ENCODE data around the gene THOP1.

The THOP1 gene

GRCh38 chr19:2785244-2785997 lies at the start of gene THOP1:
Gene THOP1, plus strand, starts transcription at chr19:2785503. Its CDS starts 160 bp downstream, at chr19:2785663.
- DNase-seq (ENCODE audit: low read depth in 2 of 2) = peak; percentile 95 to 99

GRCh38 chr19:2736550-2737190 lies 48.6 kb upstream of the THOP1 start:
- DNase-seq (ENCODE audit: low read depth in 2 of 2) = no peak

GRCh38 chr19:2739602-2740313 lies 45.5 kb upstream of the THOP1 start, which contains the start of gene SLC39A3:
Gene SLC39A3, minus strand, starts transcription at chr19:2740017. Its CDS starts 2,760 bp downstream, at chr19:2737257.
- peak; percentile 98 for DNase-seq (ENCODE audit: low read depth in 2 of 2)

DNA sequence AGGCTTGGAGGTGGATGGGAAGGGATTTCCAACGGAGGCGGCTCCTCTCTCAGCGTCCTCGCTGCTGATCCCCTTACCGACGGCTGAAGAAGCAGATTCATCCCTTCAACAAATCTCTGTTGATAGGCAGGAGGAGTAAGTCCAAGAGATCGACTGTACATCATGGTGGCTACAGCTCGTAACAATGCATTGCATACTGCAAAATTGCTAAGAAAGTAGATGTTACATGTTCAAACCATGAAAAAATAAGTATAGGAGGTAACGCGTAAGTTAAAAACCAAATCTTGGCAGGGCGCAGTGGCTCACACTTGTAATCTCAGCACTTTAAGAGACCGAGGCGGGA lies 45.0 kb upstream of the THOP1 start:
- no peak for DNase-seq (ENCODE audit: low read depth in 2 of 2)

- DNase-seq (ENCODE audit: low read depth in 2 of 2) = no peak
Observed at GRCh38 chr19:2743099-2743498, 42.2 kb upstream of the THOP1 start.

DNA sequence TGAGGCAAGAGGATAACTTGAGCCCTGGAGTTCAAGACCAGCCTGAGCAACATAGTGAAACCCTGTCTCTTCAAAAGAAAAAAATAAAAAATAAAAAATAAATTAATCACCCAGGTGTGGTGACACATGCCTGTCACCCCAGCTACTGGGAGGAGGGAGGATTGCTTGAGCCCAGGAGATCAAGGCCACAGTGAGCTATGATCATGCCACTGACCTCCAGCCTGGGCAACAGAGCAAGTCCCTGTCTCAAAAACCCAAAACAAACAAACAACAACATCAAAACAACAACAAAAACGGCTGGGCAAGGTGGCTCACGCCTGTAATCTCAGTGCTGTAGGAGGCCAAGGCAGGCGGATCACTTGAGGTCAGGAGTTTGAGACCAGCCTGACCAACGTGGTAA lies 41.2 kb upstream of the THOP1 start:
- no peak for DNase-seq (ENCODE audit: low read depth in 2 of 2)

GRCh38 chr19:2747349-2747748 lies 38.0 kb upstream of the THOP1 start:
- DNase-seq (ENCODE audit: low read depth in 2 of 2) = no peak

GRCh38 chr19:2750808-2751437 lies 34.4 kb upstream of the THOP1 start:
- no peak for DNase-seq (ENCODE audit: low read depth in 2 of 2)

DNA sequence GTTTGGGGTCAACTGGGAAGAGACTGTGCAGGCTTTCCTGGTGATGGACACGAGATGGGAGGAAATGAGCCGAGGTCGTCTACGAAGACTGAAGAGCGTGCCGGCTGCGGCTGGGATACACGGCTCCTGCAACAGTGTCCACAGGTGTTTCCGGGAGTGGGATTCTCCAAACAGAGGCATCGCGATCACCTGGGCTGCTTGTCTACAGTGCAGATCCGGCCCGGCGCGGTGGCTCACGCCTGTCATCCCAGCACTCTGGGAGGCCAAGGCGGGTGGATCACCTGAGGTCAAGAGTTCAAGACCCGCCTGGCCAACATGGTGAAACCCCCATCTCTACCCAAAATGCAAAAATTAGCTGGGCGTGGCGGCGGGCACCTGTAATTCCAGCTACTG lies 33.9 kb upstream of the THOP1 start:
- no peak for DNase-seq (ENCODE audit: low read depth in 2 of 2)

- DNase-seq (ENCODE audit: low read depth in 2 of 2) = no peak
Observed at GRCh38 chr19:2754659-2755447, 30.4 kb upstream of the THOP1 start.

DNA sequence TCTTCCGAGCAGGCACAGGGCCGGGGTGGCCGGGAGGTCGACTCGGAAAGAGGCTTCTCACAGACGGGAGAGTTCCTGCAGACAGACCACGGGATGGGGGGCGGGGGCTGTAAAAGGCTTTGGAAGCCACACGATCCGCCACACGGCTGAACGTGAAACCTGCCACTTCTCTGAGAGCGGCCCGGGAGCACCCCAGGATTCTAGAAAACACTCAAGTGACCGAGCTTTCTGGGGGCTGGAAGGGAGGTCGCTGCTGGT lies 29.9 kb upstream of the THOP1 start:
- no peak for DNase-seq (ENCODE audit: low read depth in 2 of 2)

DNA sequence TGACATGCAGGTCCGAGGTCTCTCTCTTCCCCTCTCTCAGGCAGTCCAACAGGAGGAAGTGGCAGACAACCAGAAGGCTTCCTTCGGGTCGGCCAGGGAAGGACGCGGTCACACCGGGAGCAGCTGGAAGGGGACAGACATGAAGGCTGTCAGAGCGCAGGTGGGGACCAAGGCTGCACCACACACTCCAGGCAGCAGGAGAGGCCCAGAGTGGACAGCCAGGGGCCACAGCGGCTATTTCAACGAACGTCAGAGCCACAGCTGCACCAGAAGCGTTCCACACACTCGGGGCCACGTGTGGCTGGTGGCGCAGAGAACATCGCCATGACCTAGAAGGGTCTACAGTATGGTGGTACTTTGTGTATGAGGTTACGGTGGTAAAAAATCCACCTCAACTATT lies 29.5 kb upstream of the THOP1 start:
- DNase-seq (ENCODE audit: low read depth in 2 of 2) = no peak

DNA sequence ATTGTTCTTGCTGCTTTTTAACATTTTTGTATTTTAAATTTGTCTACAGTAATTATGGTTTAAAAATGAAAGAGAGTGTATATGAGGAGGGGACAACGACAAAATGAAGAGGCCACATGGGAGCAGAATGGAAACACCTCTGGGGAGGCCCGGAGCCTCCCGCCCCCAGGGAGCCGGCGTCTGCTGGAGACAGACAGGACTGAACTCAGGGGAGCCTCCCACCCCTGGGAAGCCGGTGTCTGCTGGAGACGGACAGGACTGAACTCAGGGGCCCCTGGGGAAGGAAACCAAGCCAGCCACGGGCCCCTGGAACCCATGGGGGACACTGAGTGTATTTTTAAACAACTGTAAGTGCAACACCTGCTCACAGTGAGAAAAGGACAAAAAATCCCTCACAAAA lies 28.8 kb upstream of the THOP1 start:
- DNase-seq (ENCODE audit: low read depth in 2 of 2) = no peak

DNA sequence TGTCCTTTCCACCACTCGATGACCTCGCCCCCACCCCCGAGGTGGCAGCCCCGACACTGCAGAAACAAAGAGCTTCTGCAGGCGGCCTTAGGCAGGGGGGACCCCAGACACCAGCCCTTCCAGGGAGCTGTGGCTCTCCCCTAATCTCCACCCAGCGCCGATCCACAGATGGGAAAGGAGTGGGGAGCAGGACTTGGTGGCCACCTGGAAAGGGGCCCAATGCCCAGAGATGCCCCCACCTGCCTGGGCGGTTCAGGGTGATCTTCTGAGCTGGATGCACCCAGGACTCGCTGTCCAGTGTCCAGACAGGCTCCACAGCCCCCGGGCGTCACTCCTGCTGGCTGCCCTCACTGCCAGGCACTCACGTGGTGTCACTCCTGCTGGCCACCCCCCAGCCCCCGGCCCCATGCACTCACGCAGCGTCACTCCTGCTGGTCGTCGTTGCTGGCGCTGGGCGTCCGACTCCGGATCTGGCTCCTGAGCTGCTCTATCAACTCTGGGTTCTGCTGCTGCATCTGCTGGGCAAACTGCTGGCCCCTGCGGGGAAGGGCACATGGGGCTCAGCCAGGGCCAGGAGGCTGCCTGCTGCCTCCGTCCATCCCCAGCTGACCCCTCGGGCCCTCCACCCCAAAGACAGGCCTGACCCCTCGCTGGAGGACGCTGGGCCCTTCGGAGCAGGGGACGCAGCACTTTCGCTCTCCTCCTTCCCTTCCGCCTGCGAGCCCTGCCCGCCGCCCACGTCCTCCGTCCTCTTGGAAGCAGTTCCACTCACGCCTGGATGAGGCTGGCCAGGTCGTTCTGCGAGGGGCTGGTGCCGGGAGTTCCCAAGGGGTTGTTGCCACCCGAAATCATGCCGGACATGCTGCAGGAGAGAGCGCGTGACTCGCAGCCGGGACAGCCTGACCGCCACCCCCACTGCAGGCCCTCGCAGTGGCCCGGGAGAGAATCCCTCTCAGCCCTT lies 28.1 kb upstream of the THOP1 start:
- no peak for DNase-seq (ENCODE audit: low read depth in 2 of 2)

DNA sequence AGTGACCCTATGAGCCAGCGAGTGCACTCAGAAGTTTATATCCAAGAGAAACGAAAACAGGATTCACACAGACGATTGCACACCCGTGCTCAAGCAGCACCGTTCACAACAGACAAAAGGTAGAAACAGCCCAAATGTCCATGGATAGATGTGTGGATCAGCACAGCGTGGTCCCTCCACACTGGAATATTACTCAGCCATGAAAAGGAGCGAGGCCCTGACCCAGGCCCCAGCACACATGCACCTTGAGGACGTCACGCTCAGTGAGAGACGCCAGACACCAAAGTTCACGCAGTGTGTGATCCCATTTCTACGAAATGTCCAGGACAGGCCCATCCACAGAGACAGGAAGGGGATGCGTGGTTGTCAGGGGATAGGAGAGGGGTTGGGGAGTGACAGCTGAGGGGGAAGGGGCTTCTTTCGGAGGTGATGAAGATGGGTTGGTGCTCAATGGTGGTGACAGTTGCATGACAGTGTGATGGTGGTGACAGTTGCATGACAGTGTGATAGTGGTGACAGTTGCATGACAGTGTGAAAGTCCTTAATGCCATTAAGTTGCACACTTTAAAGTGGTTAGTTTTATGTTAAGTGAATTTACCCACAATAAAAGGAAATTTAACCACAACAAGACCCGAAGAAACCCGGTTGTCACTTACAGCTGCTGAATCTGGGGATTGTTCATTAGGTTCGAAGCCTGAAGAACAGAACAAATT lies 26.5 kb upstream of the THOP1 start:
- DNase-seq (ENCODE audit: low read depth in 2 of 2) = no peak

DNA sequence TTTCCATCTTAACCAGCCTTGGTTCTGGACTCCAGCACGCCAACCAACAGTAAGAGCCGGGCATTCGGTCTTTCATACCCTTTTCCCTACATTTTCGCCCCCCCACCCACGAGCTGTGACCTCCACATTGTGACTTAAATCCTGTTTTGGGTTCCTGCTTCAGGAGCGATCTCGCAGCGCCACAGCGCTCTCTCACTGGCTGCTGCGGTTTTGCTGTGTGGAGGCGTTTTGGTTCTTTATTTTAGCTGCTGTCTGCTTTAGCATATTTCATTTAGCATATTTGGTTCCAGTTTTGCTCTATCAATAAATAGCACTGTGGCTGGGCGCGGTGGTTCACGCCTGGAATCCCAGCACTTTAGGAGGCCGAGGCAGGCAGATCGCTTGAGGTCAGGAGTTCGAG lies 25.9 kb upstream of the THOP1 start:
- DNase-seq (ENCODE audit: low read depth in 2 of 2) = no peak

DNA sequence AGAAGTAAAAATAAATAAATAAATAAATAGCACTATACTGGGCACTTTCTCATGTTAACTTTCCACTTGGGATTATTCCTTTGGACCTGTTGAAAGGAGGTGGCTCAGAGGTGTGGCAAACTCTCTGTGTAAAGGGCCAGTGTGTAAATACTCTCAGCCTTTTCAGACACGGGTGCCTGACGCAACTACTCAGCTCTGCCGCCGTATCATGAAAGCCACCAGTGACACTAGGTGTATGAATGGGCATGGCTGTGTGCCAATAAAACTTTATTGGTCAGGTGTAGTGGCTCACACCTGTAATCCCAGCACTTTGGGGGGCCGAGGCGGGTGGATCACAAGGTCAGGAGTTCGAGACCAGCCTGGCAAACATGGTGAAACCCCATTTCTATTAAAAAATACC lies 25.3 kb upstream of the THOP1 start:
- no peak for DNase-seq (ENCODE audit: low read depth in 2 of 2)

GRCh38 chr19:2761309-2761677 lies 24.0 kb upstream of the THOP1 start:
- DNase-seq (ENCODE audit: low read depth in 2 of 2) = no peak

DNA sequence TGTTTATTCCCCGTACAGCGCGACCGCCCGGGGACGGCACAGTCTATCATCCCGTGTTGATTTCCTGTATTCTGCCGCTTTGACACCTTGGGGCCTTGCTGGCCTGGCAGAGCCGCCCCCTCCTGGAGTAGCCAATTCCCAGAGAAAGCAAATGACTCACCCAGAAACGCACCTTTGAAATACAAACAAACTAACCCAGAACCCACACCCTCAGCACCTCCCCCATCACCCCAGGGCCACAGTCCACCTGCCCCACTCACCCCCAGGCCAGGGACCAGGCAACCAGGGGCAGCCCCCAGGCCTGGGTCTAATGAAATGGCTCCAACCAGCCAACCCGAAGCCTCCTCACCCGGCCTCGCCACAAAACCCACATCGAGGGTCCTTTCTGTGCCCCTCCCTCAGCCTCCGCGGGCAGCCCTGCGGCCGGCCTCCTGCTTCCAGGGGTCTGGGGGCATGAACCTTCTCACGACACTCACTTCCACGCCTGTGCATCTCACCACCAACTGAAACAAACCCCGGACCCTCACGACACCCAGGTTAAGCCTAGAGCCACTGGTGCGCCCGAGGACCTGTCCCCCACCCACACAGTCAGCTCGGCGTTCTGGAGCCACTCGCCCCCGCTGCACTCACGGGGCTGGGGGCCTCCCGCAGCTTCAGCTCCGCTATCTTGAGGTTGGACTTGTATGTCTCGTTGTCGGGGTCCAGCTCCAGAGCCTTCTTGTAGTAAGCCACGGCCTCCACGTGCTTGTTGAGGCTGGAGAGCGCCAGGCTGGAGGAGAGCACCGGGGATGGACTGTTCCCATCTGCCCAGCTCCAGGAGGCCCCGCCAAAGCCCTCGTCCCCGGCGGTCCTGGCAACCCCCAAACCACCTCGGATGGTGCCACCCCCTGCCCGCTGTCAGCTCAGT lies 23.2 kb upstream of the THOP1 start:
- no peak for DNase-seq (ENCODE audit: low read depth in 2 of 2)

Data from stimulated activated CD8-positive, alpha-beta memory T cell treated with anti-CD3 and anti-CD28 coated beads, Interleukin-2, amount 100 ng/mL, for 1 hour (primary cell).